PC-9 (cell line): Measurements from ENCODE around the gene CD164. TPM values are rescaled to one million over a fixed set of nuclear protein-coding genes. Genes with fewer than 3 reads are reported as not detected.

Experiments used
- BruUV-seq: library from RNA; stranded (reverse); fragments of 400-500 nt; replicated peaks from 2 replicates; lab custom pipeline; 2021; lab: Mats Ljungman, UMichigan
- CTCF ChIA-PET: fragments of 300-600 bp; sonication (Branson Sonifier 250); formaldehyde crosslinking; loops from one replicate; lab custom pipeline; 2022; ENCODE audit warnings: antibody characterized with exemption; lab: Charles Lee
- POLR2A ChIA-PET: fragments of 300-600 bp; sonication (Branson Sonifier 250); formaldehyde crosslinking; loops from one replicate; lab custom pipeline; 2022; ENCODE audit warnings: antibody characterized with exemption; ENCODE audit not compliant: unreplicated experiment; lab: Charles Lee
- DNase-seq, 2 experiments: peaks; one replicate each; pipeline versions ENCODE4 v3.0.0 to v3.0.0-alpha.2; 2015 to 2022; ENCODE audit warnings: mixed read lengths in 1 of 2
- H2AFZ ChIP-seq: fragments of 200-600 bp; sonication (generic); 2 replicates; pipeline ENCODE4 v1.8.1; 2017; ENCODE audit warnings: antibody characterized with exemption
- H3F3A ChIP-seq: fragments of 200-600 bp; sonication (generic); 2 replicates; pipeline ENCODE4 v1.8.1; 2017; ENCODE audit warnings: antibody characterized with exemption, mild to moderate bottlenecking, low read depth; ENCODE audit not compliant: insufficient read depth
- H3K27ac ChIP-seq: fragments of 200-600 bp; sonication (generic); 2 replicates; pipeline ENCODE4 v1.6.1; 2016; ENCODE audit warnings: mixed run types
- H3K27me3 ChIP-seq: fragments of 200-600 bp; sonication (generic); 2 replicates; pipeline ENCODE4 v1.6.1; 2016; ENCODE audit warnings: low read depth, mixed run types; ENCODE audit not compliant: insufficient read depth
- H3K36me3 ChIP-seq: fragments of 200-600 bp; sonication (generic); 2 replicates; pipeline ENCODE4 v1.6.1; 2016; ENCODE audit warnings: low read depth, mixed run types
- H3K4me1 ChIP-seq: fragments of 200-600 bp; sonication (generic); replicated peaks from 2 replicates; pipeline ENCODE4 v1.6.1; 2016; ENCODE audit warnings: mixed run types; ENCODE audit not compliant: insufficient read depth
- H3K4me2 ChIP-seq: fragments of 200-600 bp; sonication (generic); 2 replicates; pipeline ENCODE4 v1.6.1; 2017; ENCODE audit warnings: mixed run types
- H3K4me3 ChIP-seq: fragments of 200-600 bp; sonication (generic); 2 replicates; pipeline ENCODE4 v1.6.1; 2016; ENCODE audit warnings: mixed run types
- H3K79me2 ChIP-seq: fragments of 200-600 bp; sonication (generic); 2 replicates; pipeline ENCODE4 v1.6.1; 2017; ENCODE audit warnings: low read depth, mixed run types
- H3K9me2 ChIP-seq: fragments of 200-600 bp; sonication (generic); 2 replicates; pipeline ENCODE4 v1.8.1; 2017; ENCODE audit warnings: mild to moderate bottlenecking; ENCODE audit not compliant: insufficient read depth
- H3K9me3 ChIP-seq: fragments of 200-600 bp; sonication (generic); 2 replicates; pipeline ENCODE4 v1.8.1; 2016; ENCODE audit warnings: low read depth; ENCODE audit not compliant: insufficient read depth
- H4K20me1 ChIP-seq: fragments of 200-600 bp; sonication (generic); 2 replicates; pipeline ENCODE4 v1.8.1; 2017; ENCODE audit not compliant: insufficient read depth
- EZH2 ChIP-seq: fragments of 200-600 bp; sonication (generic); IDR thresholded peaks from 2 replicates; pipeline ENCODE4 v1.8.0; 2017; ENCODE audit warnings: antibody characterized with exemption, low read depth
- intact Hi-C: fragments of 100-400 bp; cut with micrococcal nuclease; formaldehyde crosslinking; loops from one replicate; pipeline ENCODE4 v1.10.0; 2022; ENCODE audit not compliant: unreplicated experiment
- total RNA-seq: library from RNA; stranded (reverse); gene quantifications from 2 replicates; pipeline ENCODE4 v1.2.3, GENCODE V29; 2021
- TF ChIP-seq, protein P1 (sequence below): fragments of 200-600 bp; sonication (generic); conservative IDR thresholded peaks from 2 replicates; pipeline ENCODE4 v1.6.1; 2017; ENCODE audit warnings: mixed run types, antibody characterized with exemption, mild to moderate bottlenecking, moderate library complexity

The CD164 gene
- total RNA-seq, 1 experiment from 2014 or later: 170 TPM

DNA sequence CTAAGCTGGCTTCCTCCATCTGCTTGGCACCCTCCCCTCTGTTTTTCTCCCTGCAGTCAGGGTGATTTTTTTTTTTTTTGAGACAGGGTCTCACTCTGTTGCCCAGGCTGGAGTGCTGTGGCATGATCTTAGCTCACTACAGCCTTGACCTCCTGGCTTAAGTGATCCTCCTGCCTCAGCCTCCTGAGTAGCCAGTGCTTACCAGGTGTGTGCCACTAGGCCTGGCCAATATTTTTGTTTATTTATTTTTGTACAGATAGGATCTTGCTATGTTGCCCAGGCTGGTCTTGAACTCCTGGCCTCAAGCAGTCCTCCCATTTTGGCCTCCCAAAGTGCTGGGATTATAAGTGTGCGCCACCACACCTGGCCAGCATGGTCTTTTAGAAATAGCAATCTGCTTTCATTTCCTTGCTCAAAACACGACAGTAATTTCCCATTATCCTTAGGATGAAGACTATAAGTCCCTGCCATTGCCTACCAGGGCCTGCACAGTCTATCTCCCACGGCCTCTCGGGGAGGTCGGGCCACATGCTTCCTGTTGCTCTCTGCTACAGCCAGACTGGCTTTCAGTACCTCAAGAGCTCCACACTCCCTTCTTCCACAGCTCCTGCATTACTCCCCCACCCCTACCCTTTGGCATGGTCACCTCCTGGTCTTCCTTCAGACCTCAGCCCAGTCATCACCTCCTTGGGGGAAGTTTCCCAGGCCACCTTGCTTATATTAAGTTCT is 11.1 kb upstream of the CD164 start:
- ChIA-PET CTCF (interaction anchor here (0.5 kb wide), 1 partner anchor 286 kb away, joined by 4 read pairs; no protein-coding TSS in a partner anchor), POLR2A (interaction anchor here (0.6 kb wide), 2 partner anchors 41 to 1099 kb away, joined by 3 to 16 read pairs; no protein-coding TSS in a partner anchor)
- no peak for DNase-seq
- H3K27ac ChIP-seq: no peak overlapping the region
- no peak overlapping the region for H2AFZ ChIP-seq
- H3K4me2 ChIP-seq: no peak overlapping the region
- H3K27me3 ChIP-seq: no peaks in the 10 kb centered on the region
- no peak overlapping the region for H3K4me3 ChIP-seq
- BruUV-seq: no TSS peak
- intact Hi-C loops: no loop called here
- H3F3A ChIP-seq: 0 out of 2 replicates have a peak, but pooled peaks cover 8% of the 10 kb centered on the region
- TF ChIP-seq, protein P1, sequence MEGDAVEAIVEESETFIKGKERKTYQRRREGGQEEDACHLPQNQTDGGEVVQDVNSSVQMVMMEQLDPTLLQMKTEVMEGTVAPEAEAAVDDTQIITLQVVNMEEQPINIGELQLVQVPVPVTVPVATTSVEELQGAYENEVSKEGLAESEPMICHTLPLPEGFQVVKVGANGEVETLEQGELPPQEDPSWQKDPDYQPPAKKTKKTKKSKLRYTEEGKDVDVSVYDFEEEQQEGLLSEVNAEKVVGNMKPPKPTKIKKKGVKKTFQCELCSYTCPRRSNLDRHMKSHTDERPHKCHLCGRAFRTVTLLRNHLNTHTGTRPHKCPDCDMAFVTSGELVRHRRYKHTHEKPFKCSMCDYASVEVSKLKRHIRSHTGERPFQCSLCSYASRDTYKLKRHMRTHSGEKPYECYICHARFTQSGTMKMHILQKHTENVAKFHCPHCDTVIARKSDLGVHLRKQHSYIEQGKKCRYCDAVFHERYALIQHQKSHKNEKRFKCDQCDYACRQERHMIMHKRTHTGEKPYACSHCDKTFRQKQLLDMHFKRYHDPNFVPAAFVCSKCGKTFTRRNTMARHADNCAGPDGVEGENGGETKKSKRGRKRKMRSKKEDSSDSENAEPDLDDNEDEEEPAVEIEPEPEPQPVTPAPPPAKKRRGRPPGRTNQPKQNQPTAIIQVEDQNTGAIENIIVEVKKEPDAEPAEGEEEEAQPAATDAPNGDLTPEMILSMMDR: no peak
- no peak for TF ChIP-seq EZH2
- no peaks in the 10 kb centered on the region for H3K9me2 ChIP-seq
- H3K4me1 ChIP-seq: 0 out of 2 replicates have a peak, but pooled peaks cover 5% of the 10 kb centered on the region
- H4K20me1 ChIP-seq: no peaks in the 10 kb centered on the region
- H3K36me3 ChIP-seq: no peaks in the 10 kb centered on the region
- no peaks in the 10 kb centered on the region for H3K9me3 ChIP-seq
- no peaks in the 10 kb centered on the region for H3K79me2 ChIP-seq

DNA sequence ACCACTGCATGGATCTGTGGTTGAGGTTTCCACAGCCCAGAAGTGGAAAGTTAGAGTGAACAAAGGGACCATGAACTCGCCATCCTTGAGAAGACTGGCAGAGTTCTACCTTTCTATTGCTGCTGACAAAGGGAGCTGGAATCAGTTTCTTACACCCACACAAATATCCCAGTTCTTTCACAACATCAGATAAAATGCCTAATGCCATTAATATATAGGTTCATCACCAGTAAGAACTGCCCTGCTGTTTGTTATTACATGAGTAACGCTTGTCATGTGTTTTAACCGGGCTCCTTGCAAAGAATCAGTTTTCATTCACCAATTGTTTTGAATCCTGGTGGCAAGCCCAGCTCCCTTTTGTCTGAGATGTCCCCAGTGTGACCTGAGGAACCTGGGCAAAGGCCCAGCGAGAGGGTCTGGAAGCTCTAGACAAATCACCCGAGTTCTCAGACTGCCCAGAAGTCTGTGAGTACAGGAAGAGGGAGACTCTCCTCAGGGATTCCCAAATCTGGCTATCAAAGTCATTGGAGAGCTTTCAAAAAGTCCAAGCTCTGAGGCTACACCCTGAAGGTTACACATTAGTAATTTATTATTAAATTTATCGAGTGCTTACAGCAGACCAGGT is 7.5 kb upstream of the CD164 start:
- DNase-seq: no peak
- no TSS peak for BruUV-seq
- peaks cover 8% of the 10 kb centered on the region; the same call in 1 of the 2 replicates for H3F3A ChIP-seq
- H3K4me2 ChIP-seq: no peak overlapping the region
- no peaks in the 10 kb centered on the region for H3K9me2 ChIP-seq
- no peaks in the 10 kb centered on the region for H3K27me3 ChIP-seq
- no peaks in the 10 kb centered on the region for H3K79me2 ChIP-seq
- H3K4me3 ChIP-seq: no peak overlapping the region
- intact Hi-C loops: loop anchor here (10.0 kb wide), 1 partner anchor 665 kb away; no protein-coding TSS in a partner anchor
- CTCF ChIA-PET: no interaction called here
- TF ChIP-seq, protein P1: no peak
- TF ChIP-seq EZH2: no peak
- no peaks in the 10 kb centered on the region for H3K36me3 ChIP-seq
- no peaks in the 10 kb centered on the region for H4K20me1 ChIP-seq
- H3K9me3 ChIP-seq: no peaks in the 10 kb centered on the region
- no peak overlapping the region for H2AFZ ChIP-seq
- POLR2A ChIA-PET: no interaction called here
- no peak overlapping the region for H3K27ac ChIP-seq
- H3K4me1 ChIP-seq: peaks cover 15% of the 10 kb centered on the region

DNA sequence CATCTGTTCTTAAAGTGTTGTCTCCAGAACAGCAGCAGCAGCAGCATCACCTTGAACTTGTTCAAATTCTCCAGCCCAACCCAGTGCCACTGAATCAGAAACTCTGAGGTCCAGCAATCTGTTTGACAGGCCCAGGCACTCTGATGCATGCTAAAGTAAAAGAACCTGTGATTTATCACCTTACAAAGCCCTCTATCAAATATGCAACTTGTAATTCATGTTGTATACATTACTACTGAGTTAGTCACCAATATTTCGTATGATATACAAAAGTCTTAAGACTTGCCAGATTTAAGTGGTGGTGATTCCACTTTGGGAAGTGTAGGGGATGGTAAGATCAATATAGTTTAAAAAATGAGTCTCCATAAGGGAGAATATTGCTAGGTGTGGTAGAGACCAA is 6.0 kb upstream of the CD164 start:
- POLR2A ChIA-PET: no interaction called here
- CTCF ChIA-PET: no interaction called here

More for the DNA sequence above, 6.0 kb upstream of the CD164 start:
- Histone ChIP-seq H3K27ac (no peak overlapping the region), H3K9me3 (no peaks in the 10 kb centered on the region), H4K20me1 (no peaks in the 10 kb centered on the region), H3K4me2 (no peak overlapping the region), H3K4me1 (peaks cover 24% of the 10 kb centered on the region), H3K4me3 (no peak overlapping the region), H3K36me3 (no peaks in the 10 kb centered on the region), H3K27me3 (no peaks in the 10 kb centered on the region), H2AFZ (no peak overlapping the region), H3K79me2 (no peaks in the 10 kb centered on the region), H3F3A (peaks cover 15% of the 10 kb centered on the region), H3K9me2 (no peaks in the 10 kb centered on the region)
- intact Hi-C loops: loop anchor here (10.0 kb wide), 1 partner anchor 667 kb away; no protein-coding TSS in a partner anchor
- DNase-seq: peak in 1 of 2 experiments; percentile 54
- BruUV-seq: no TSS peak
- no peak for TF ChIP-seq EZH2
- TF ChIP-seq, protein P1: no peak
